Measurements from ENCODE around the gene SPTBN2.
"Not testable (repeated sequence)": the region's sequence is repeated elsewhere in the genome, so short reads cannot be mapped to it uniquely, and the experiment has no call there.

SPTBN2 gene

GRCh38 chr11:66725647-66726046 lies 3.4 kb downstream of the SPTBN2 start:
- ATAC-seq = no peak
- TF ChIP-seq SNAI2 (CRISPR knock-in tag; IDR thresholded peaks at IDR 0.05) = no peak
- TF ChIP-seq ZC3H10 (CRISPR knock-in tag; IDR thresholded peaks at IDR 0.05) = no peak
- TF ChIP-seq ZNF70 (CRISPR knock-in tag; IDR thresholded peaks at IDR 0.05) = no peak
- TF ChIP-seq ZFP30 (CRISPR knock-in tag; IDR thresholded peaks at IDR 0.05) = no peak
- no peak for TF ChIP-seq RARB (CRISPR knock-in tag; IDR thresholded peaks at IDR 0.05)
- no peak for TF ChIP-seq GLIS3 (CRISPR knock-in tag; IDR thresholded peaks at IDR 0.05)
- TF ChIP-seq TCF4 (CRISPR knock-in tag; IDR thresholded peaks at IDR 0.05; ENCODE audit: borderline replicate concordance) = no peak
- TF ChIP-seq ZNF565 (CRISPR knock-in tag; conservative IDR thresholded peaks at IDR 0.05; ENCODE audit: low read depth) = no peak

GRCh38 chr11:66725114-66725513 lies 3.9 kb downstream of the SPTBN2 start:
- TF ChIP-seq CSDC2 (CRISPR knock-in tag; IDR thresholded peaks at IDR 0.05) (no peak), TCF4 (CRISPR knock-in tag; IDR thresholded peaks at IDR 0.05; ENCODE audit: borderline replicate concordance) (no peak), ZFP30 (CRISPR knock-in tag; IDR thresholded peaks at IDR 0.05) (no peak), TOX (CRISPR knock-in tag; IDR thresholded peaks at IDR 0.05; ENCODE audit: borderline replicate concordance) (no peak), OSR1 (CRISPR knock-in tag; IDR thresholded peaks at IDR 0.05) (no peak), ARNTL (CRISPR knock-in tag; IDR thresholded peaks at IDR 0.05; ENCODE audit: borderline replicate concordance, low read depth) (no peak), ZNF8 (CRISPR knock-in tag; IDR thresholded peaks at IDR 0.05) (no peak), CREB5 (CRISPR knock-in tag; IDR thresholded peaks at IDR 0.05; ENCODE audit: low read depth) (no peak), ESRRG (CRISPR knock-in tag; IDR thresholded peaks at IDR 0.05) (no peak), POU6F1 (CRISPR knock-in tag; IDR thresholded peaks at IDR 0.05; ENCODE audit: borderline replicate concordance, low read depth) (no peak), SNAI2 (CRISPR knock-in tag; IDR thresholded peaks at IDR 0.05) (no peak), ZNF565 (CRISPR knock-in tag; conservative IDR thresholded peaks at IDR 0.05; ENCODE audit: low read depth) (no peak), ISL1 (CRISPR knock-in tag; IDR thresholded peaks at IDR 0.05) (no peak), PATZ1 (CRISPR knock-in tag; IDR thresholded peaks at IDR 0.05; ENCODE audit: borderline replicate concordance) (no peak), GLIS3 (CRISPR knock-in tag; IDR thresholded peaks at IDR 0.05) (no peak), BACH2 (CRISPR knock-in tag; IDR thresholded peaks at IDR 0.05; ENCODE audit: borderline replicate concordance) (no peak), TSHZ2 (CRISPR knock-in tag; IDR thresholded peaks at IDR 0.05) (no peak), RARB (CRISPR knock-in tag; IDR thresholded peaks at IDR 0.05) (no peak), CSRNP3 (CRISPR knock-in tag; IDR thresholded peaks at IDR 0.05) (no peak), ZFP3 (CRISPR knock-in tag; IDR thresholded peaks at IDR 0.05) (no peak)
- ATAC-seq = no peak

GRCh38 chr11:66724167-66724566 lies 4.8 kb downstream of the SPTBN2 start:
- not testable (repeated sequence) for ATAC-seq
